ENCODE measurements around the gene ZNRD2.
"Not testable (repeated sequence)": the region's sequence is repeated elsewhere in the genome, so short reads cannot be mapped to it uniquely, and the experiment has no call there.

ZNRD2 gene

DNA sequence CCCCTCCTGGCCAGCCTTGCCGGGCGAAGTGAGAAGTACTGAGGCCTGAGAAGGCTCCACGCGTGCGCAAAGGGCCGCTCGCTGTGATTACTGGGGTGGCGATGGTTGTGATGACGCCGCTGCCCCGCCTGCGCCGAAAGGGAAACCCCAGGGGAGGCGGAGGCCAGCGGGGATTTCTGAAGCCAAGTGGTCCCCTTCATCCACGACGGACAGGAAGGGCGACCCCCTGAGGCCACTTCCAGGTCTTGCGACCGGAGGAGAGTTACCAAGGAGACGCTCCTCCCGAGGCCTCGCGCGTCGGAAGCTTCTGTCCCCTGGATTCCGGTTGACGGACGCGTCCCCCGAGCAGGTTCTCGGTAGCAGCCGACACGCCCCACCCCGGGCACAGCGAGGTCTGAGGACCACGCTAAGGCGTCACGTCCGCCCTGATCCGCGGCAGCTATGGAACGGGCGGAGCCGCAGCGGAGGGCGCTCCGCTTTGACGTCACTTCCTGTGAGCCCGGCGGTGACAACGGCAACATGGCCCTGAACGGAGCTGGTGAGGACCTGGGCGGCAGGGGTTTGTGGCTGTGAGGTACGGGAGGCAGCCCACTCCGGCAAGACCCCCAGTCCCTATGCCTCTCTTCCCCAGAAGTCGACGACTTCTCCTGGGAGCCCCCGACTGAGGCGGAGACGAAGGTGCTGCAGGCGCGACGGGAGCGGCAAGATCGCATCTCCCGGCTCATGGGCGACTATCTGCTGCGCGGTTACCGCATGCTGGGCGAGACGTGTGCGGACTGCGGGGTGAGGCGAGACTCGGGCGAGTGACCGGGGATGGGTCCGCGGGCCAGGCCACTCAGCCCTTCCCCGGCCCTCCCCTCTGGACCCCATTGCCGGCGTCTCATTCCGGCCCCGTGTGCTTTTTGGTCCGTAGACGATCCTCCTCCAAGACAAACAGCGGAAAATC, at the start of gene ZNRD2:
Gene ZNRD2, plus strand, starts transcription at position 505 of the 946 bp plus-strand sequence. Its CDS starts 15 bp downstream, at position 520.
- DNase-seq: peak; percentile 98

- DNase-seq: not testable (repeated sequence)
These were observed 48.3 kb upstream of the ZNRD2 start for GRCh38 chr11:65521777-65522521.

- DNase-seq: not testable (repeated sequence)
These were observed 47.3 kb upstream of the ZNRD2 start for GRCh38 chr11:65522718-65523630.

GRCh38 chr11:65523631-65523968, 46.7 kb upstream of the ZNRD2 start:
- DNase-seq: not testable (repeated sequence)

DNA sequence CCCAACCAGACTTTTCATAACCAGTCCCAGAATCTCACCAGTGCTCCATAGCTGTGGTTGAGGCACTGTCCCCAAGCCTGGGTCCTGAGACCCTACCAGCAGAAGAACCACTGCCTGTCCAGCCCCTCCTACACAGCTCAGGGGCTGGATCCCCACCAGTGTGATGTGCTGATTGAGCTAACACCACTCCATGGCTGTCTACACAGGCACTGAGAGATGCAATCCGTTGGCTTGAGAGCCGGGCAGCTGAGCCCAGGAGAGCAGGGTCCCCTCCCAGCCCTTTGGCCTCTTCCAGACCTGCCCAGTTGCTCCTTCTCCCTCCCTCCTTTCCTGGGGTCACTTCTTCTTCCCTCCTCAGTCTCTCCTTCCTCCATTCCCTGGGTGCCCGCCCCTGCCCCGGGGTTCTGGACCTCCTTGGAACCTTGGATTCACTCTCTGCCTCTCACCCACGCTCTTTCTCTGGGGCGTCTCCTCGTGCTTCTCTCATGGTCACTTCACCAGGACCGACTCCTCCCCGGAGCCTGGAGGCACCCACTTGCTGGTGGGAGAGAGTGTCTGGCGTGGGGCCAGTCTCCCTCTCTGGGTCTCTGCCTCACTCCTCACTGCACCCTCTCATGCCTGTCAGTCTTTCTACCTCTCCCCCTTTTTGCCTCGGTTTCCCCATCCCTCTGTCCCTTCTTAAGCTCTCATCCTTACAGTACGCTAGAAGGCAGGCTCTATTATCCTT, 46.1 kb upstream of the ZNRD2 start:
- peak; percentile 53 for DNase-seq

GRCh38 chr11:65524741-65525545, 45.3 kb upstream of the ZNRD2 start, which contains the start of gene SCYL1:
SCYL1 (plus strand) TSS chr11:65525083; CDS start chr11:65525154, 71 bp downstream.
- DNase-seq: peak; percentile 53

- DNase-seq: no peak
These were observed 44.5 kb upstream of the ZNRD2 start for GRCh38 chr11:65525546-65526480.

GRCh38 chr11:65526744-65527143, 43.5 kb upstream of the ZNRD2 start:
- DNase-seq: no peak

- no peak for DNase-seq
These were observed 41.4 kb upstream of the ZNRD2 start for GRCh38 chr11:65528819-65529350.

- DNase-seq: no peak
These were observed 40.7 kb upstream of the ZNRD2 start for GRCh38 chr11:65529475-65530156.

DNA sequence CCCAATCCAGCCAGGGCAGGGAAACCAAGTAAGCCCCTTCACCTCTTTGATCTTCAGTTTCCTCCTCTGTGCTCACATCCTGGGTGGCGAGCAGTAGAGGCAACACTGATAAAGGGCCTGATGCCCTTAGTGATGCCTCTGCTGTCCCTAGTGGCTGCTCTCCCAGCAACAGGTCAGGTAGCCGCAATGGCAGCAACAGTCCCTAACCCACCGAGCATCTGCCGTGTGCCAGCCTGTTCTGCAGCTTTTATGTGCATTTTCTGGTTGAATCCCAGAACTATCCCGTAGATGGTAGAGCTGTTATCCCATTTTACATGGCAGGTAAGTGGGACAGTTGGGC, 40.1 kb upstream of the ZNRD2 start:
- DNase-seq: no peak

DNA sequence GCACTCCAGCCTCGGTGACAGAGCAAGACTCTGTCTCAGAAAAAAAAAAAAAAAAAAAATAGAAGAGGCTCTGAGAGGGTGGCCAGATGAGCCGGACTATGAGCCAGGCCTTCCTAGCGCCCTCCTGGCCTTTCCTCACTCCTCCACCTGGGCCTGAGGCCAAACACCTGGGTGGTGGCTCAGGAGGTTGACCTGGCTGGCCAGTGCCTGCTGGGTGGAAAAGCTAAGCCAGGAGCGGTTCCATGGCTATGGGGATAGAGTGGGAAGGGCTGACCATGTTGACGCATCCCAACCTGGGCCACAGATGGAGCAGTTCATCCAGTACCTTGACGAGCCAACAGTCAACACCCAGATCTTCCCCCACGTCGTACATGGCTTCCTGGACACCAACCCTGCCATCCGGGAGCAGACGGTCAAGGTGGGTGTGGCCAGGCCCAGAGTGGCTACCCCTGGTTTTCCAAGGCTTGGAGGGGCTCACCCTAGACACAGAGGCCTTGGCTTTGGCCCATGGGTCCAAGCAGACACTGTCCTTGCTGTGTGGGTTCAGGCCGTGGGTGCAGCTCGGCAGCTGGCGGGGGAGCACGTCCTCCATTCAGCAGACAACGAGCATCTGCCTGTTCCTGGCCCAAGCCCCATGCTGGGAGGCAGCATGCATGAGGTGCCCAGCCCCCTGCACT, 37.8 kb upstream of the ZNRD2 start:
- no peak for DNase-seq

DNA sequence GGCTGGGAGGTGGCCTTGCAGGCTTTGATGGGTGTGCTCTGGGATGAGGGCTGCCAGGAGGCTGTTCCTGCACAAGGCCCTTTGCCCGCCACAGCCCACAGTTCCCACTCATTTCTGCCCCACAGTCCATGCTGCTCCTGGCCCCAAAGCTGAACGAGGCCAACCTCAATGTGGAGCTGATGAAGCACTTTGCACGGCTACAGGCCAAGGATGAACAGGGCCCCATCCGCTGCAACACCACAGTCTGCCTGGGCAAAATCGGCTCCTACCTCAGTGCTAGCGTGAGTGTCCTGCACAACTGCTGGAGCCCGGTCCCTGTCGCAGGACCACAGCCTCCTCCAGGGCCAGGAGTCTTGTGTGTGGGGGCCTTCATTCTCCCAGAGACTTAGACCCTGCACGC, 35.2 kb upstream of the ZNRD2 start:
- DNase-seq: no peak

DNA sequence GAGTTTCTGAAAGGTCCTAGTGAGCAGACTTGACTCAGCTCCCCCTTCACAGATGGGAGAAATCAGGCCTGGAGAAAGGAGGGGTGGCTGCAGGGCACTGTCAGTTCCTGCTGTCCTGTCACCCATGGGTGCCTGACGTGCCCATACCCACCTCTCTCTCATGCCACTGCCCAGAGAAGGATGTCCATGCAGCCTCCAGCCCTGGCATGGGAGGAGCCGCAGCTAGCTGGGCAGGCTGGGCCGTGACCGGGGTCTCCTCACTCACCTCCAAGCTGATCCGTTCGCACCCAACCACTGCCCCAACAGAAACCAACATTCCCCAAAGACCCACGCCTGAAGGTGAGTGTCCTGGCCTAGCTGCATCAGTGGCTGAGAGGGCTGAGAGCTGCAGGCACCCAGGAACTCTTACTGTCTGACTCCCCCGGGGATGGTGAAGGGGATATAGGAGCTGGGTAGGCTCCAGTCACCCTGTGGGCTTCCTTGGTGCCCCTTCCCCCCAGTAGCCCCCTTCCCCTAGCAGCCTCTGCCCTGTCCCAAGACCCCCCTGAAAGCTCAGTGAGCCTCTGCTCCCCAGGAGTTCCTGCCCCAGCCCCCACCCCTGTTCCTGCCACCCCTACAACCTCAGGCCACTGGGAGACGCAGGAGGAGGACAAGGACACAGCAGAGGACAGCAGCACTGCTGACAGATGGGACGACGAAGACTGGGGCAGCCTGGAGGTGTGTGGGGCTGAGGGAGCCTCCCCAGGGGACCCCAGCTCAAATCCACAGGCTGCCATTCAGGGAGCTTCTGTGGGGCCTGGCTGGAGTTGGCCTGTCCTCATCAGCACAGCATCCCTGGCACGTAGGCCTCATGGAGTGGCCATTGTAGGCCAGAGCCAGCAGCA, 33.6 kb upstream of the ZNRD2 start:
- no peak for DNase-seq

GRCh38 chr11:65537296-65537597, 33.0 kb upstream of the ZNRD2 start:
- no peak for DNase-seq

GRCh38 chr11:65537620-65538231, 32.6 kb upstream of the ZNRD2 start:
- DNase-seq: no peak

DNA sequence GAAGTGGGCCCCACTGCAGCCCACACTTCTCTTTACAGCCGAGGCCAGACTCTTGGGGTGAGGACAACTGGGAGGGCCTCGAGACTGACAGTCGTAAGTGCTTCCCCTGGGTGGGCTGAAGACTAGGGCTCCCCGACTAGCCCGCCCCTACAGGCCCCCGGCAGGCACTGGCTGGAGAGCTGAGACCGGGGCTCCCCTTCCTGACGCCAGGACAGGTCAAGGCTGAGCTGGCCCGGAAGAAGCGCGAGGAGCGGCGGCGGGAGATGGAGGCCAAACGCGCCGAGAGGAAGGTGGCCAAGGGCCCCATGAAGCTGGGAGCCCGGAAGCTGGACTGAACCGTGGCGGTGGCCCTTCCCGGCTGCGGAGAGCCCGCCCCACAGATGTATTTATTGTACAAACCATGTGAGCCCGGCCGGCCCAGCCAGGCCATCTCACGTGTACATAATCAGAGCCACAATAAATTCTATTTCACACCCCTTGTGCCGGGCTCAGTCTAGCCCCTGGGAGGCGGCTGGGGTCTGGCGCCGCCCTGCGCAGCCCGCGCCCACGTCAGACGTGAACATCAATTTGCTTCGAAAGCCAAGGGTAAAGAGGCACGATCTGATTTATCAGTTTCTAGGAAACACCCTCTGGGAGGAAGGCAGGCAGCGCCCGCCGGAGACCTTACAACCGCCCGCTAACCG, 31.9 kb upstream of the ZNRD2 start:
- no peak for DNase-seq

Measured in NCI-H1092 (cell line).